Measurements from ENCODE around the gene TBX21. TPM values are rescaled to one million over a fixed set of nuclear protein-coding genes. Genes with fewer than 3 reads are reported as not detected.

Gene TBX21, protein sequence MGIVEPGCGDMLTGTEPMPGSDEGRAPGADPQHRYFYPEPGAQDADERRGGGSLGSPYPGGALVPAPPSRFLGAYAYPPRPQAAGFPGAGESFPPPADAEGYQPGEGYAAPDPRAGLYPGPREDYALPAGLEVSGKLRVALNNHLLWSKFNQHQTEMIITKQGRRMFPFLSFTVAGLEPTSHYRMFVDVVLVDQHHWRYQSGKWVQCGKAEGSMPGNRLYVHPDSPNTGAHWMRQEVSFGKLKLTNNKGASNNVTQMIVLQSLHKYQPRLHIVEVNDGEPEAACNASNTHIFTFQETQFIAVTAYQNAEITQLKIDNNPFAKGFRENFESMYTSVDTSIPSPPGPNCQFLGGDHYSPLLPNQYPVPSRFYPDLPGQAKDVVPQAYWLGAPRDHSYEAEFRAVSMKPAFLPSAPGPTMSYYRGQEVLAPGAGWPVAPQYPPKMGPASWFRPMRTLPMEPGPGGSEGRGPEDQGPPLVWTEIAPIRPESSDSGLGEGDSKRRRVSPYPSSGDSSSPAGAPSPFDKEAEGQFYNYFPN
- total RNA-seq = 1 to 10 TPM in 2 of 4 donors, under 1 TPM in 1, not detected in 1; 0.12 to 1.9 (median 1.2) TPM

DNA sequence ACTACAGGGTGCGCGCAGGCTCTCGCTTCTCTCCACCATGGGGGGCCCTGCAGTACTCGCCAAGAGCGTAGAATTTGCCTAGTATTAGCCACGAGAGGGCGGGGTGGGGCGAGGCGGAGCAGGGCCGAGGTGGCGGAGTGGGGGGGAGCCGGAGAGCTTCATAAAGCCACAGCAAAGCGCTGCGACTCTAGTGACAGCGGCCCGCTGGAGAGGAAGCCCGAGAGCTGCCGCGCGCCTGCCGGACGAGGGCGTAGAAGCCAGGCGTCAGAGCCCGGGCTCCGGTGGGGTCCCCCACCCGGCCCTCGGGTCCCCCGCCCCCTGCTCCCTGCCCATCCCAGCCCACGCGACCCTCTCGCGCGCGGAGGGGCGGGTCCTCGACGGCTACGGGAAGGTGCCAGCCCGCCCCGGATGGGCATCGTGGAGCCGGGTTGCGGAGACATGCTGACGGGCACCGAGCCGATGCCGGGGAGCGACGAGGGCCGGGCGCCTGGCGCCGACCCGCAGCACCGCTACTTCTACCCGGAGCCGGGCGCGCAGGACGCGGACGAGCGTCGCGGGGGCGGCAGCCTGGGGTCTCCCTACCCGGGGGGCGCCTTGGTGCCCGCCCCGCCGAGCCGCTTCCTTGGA, at the start of gene TBX21:
TBX21 (plus strand) TSS at position 190 of the 627 bp plus-strand sequence; CDS start at position 409, 219 bp downstream.
- TF ChIP-seq POLR2A (IDR thresholded peaks at IDR 0.05) (no peak), CTCF (IDR thresholded peaks at IDR 0.05) (no peak)
- intact Hi-C loops (cut with DNase I; ENCODE audit: low total_unique reads) = no loop called here
- WGBS, 2 donors = 5 to 7% methylated on average over 6 to 11 of the region's 73 CpGs
- no peak within 1 kb of the TSS for H3K4me3 ChIP-seq (ENCODE audit: low read depth, poor library complexity, severe bottlenecking)
- DNase-seq (ENCODE audit: low spot score in 2 of 2) = peak; percentile 26 to 90

DNA sequence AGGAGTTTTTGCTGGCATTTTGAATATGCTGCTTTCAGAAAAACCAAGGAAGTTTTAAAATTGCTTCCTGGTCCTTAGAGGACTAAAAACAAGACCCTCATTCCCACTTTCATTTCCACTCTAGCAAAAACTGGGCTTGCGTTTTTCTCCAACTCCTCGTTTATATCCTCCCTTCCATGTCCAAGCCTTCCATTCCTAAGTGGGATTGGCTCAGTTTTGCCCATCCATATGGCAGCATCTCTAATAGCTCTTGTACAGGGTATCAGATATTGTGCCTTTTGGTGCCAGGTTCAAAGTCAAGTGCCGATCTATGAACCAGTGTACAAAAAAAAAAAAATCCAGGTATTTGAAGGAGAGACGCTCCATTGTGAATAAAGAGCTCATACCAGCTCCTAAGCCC, 49.0 kb upstream of the TBX21 start:
- 87 to 88% methylated on average over 4 of the region's 4 CpGs for WGBS, 2 donors
- H3K4me3 ChIP-seq (ENCODE audit: low read depth, poor library complexity, severe bottlenecking) = no peak overlapping the region
- DNase-seq (ENCODE audit: low spot score in 2 of 2) = no peak
- intact Hi-C loops (cut with DNase I; ENCODE audit: low total_unique reads) = no loop called here
- no peak for TF ChIP-seq CTCF (IDR thresholded peaks at IDR 0.05)

DNA sequence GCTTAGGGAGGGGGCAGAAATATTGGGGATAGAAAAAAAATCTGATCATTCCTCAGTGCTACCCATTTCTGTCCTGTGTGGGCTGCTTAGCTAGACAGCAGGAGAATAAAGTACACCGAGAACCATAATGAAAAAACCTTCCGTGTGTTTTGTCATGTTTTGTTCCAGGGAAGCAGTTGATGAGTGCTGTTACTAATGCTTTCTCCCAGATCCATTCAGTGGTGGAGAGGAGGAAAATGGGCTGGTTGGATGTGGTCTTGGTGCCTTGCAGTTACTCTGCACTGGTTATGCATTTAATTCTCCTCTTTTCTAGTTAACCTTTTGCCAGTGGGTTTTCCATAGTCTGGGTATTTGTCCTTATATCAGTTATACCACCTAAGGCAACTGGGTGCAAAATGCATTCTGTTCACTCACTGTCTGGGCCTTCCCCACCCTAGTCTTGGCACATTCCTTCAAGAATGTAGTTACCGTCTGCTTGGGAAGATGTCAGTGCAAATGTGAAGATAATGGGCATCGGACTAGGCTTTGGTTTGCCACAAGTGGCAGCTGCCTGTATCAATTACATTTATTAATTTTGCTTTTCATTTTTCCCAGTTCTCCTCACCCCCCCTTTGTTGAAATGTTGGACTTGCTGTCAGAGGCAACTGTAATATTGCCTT, 48.4 kb upstream of the TBX21 start:
- TF ChIP-seq POLR2A (IDR thresholded peaks at IDR 0.05) (no peak), CTCF (IDR thresholded peaks at IDR 0.05) (no peak)
- no peak for DNase-seq (ENCODE audit: low spot score in 2 of 2)
- intact Hi-C loops (cut with DNase I; ENCODE audit: low total_unique reads) = no loop called here
- 79 to 81% methylated on average over 4 of the region's 4 CpGs for WGBS, 2 donors
- H3K4me3 ChIP-seq (ENCODE audit: low read depth, poor library complexity, severe bottlenecking) = no peak overlapping the region

GRCh38 chr17:47685556-47686275, 47.3 kb upstream of the TBX21 start:
- TF ChIP-seq POLR2A (IDR thresholded peaks at IDR 0.05) (no peak), CTCF (IDR thresholded peaks at IDR 0.05) (no peak)
- no peak overlapping the region for H3K4me3 ChIP-seq (ENCODE audit: low read depth, poor library complexity, severe bottlenecking)
- DNase-seq (ENCODE audit: low spot score in 2 of 2) = no peak
- 91% methylated on average over 4 of the region's 4 CpGs for WGBS, 2 donors
- intact Hi-C loops (cut with DNase I; ENCODE audit: low total_unique reads) = no loop called here

- no peak overlapping the region for H3K4me3 ChIP-seq (ENCODE audit: low read depth, poor library complexity, severe bottlenecking)
- intact Hi-C loops (cut with DNase I; ENCODE audit: low total_unique reads) = no loop called here
- WGBS, 2 donors = 68 to 81% methylated on average over 1 of the region's 1 CpG
- TF ChIP-seq CTCF (IDR thresholded peaks at IDR 0.05) = no peak
- no peak for TF ChIP-seq POLR2A (IDR thresholded peaks at IDR 0.05)
- DNase-seq (ENCODE audit: low spot score in 2 of 2) = no peak
Measured at GRCh38 chr17:47686276-47686635, 46.8 kb upstream of the TBX21 start.
